GM12865 (cell line): Measurements from ENCODE around the gene DDTL.

ENCODE experiments used
- DNase-seq: peaks from one replicate; pipeline ENCODE4 v3.0.0; 2010; ENCODE audit warnings: low read depth
- H3K4me3 ChIP-seq: 2 replicates; pipeline ENCODE4 v1.5.1; 2011; ENCODE audit warnings: mild to moderate bottlenecking, low read depth, low read length, control low read depth
- TF ChIP-seq, protein P1 (sequence below): IDR thresholded peaks from 2 replicates; pipeline ENCODE4 v1.5.1; 2011; ENCODE audit warnings: low read length, control low read depth, low read depth, inconsistent platforms; ENCODE audit not compliant: insufficient read depth; ENCODE audit errors: missing control alignments

DDTL gene

DNA sequence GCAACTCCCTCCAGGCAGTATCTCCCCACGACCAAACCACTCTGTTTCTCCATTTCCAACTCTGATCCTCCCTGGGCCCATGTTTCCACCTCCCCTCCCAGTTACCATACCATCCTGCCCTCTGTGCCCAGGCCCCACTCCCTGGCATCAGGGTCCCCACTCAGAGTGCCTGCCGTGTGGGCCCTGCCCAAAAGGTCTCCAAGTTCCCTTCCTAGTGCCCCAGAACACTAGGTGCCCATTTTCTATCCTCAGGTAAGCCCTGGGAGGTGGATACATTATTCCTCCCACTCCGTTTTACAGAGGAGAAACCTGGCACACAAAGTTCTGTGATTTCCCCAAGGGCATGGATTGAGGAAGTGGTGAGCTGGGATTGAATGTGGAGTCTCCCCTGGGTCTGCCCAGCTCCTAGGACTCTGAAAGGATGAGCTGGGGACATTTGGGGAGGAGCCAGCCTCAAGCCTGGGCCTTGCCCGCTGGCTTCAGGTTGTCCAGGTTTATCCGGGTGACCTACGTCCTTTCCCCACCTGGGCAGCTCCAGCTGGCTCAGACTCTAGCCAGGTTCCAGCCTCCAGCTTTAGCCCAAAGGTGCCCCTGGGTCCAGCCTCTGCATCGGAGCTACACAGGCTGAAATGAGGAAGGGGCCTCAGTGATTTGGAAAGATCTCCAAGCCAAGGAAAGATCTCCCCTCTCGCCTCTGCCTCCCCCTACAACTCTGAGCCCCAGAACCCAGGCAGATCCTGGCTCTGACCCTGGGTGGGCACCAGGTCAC, 40.7 kb downstream of the DDTL start:
- no peak overlapping the region for H3K4me3 ChIP-seq
- no peak for DNase-seq
- TF ChIP-seq, protein P1, sequence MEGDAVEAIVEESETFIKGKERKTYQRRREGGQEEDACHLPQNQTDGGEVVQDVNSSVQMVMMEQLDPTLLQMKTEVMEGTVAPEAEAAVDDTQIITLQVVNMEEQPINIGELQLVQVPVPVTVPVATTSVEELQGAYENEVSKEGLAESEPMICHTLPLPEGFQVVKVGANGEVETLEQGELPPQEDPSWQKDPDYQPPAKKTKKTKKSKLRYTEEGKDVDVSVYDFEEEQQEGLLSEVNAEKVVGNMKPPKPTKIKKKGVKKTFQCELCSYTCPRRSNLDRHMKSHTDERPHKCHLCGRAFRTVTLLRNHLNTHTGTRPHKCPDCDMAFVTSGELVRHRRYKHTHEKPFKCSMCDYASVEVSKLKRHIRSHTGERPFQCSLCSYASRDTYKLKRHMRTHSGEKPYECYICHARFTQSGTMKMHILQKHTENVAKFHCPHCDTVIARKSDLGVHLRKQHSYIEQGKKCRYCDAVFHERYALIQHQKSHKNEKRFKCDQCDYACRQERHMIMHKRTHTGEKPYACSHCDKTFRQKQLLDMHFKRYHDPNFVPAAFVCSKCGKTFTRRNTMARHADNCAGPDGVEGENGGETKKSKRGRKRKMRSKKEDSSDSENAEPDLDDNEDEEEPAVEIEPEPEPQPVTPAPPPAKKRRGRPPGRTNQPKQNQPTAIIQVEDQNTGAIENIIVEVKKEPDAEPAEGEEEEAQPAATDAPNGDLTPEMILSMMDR: no peak

DNA sequence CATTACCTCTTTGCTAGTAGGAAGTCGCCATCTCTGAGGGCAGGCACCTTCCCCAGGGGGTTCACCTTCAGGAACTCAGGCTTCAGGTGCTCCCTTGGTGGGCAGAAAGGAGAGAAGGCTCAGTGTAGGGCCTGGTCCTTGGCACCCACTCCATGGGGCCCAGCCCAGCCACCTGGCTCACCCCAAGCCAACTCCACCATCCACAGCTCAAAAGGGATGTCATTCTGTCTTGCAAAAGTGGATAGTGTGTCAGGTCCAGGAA, 41.3 kb downstream of the DDTL start:
- H3K4me3 ChIP-seq: no peak overlapping the region
- TF ChIP-seq, protein P1: no peak
- DNase-seq: no peak

DNA sequence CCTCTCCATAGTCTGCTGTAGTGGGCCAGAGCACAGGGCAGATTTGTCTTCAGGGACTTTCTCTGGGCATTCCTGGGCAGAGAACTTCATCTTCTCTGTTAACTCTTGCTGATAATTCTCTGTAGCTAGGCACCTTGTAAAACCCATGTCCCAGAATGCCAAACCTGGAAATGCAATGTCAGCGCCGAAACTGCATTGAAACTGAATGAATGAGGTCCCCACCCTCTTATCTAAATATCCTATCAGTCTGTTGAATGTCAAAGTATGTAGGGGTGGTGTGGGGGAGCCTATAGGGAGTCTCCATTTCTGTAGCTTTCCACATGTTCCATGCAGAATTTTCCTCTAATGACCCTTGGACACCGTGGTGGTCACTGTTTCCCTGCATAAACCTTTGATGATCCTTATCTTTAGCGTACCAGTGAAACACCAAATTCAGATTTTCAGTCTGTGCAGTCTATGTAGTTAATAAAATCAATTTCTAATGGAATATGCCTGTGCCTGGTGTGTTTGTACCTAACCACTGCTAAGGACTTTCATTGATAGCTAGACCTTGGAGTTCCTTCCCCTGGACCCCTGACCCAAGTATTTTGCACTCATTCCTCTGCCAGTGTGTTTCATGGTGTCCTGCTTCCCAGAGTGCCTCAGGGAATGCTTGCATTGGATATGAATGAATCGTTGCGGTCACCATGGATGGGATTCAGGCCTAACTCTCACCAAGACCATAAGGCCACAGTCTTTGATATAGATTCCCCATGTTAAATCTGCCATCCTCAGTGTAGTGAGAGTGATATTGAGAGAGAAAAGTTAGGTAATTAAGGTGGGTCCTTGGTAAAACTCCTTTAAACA, 41.9 kb downstream of the DDTL start:
- H3K4me3 ChIP-seq: no peak overlapping the region
- TF ChIP-seq, protein P1: no peak
- no peak for DNase-seq

DNA sequence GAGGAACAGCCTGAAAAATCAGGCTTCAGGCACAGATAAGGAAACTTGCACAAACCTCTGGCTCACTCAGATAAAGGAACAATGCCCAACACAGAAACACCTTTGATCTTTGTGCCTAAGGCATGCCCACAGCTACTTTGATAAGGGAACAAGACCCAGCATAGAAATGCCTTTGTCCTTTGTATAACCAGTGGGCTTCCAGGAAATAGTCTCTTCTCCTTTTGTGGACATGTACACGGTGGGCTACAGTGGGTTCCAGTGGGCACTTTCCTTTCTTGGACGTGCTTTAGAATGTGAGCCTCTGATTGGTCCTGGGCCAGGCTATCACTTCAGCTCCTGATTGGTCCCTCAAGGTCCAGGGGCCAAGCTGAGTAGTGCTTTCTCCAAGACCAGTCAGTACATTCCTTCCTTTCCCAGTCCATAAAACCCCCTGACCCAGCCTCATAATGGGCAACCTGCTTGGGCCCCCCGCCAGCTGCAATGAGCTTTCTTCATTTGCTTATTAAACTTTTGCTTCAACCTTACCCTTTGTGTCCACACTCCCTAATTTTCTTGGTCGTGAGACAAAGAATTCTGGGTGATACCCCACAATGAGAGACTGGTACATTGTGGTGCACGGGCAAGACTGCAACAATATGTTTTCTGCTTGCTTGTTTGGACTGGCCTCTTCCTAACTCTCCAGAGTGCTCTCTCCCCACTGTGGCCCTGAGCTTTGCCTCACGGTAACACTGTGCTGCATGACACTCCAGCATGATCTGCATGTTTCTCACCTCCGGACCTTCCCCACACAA, 42.7 kb downstream of the DDTL start:
- H3K4me3 ChIP-seq: no peak overlapping the region
- no peak for DNase-seq

DNA sequence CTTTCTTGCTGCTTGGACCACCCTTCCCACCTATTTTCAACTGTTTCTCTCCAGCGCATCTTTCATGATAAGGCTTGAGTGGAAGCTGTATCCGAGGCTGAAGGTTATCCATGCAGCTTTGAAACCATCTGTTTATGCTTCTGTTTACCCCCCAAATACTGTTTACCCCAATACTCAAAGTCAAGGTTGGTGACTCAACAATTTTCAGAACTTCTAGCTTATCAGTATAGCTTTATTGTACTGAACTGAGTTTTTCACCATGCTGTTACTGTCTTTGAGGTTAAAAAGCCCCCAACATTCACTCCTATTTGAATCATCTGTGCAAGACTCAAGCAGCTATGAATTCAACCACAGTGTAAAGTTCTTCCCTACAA, 43.3 kb downstream of the DDTL start:
- no peak for DNase-seq
- TF ChIP-seq, protein P1: no peak
- no peak overlapping the region for H3K4me3 ChIP-seq

More for the DNA sequence above, 42.7 kb downstream of the DDTL start:
- TF ChIP-seq, protein P1: no peak

DNA sequence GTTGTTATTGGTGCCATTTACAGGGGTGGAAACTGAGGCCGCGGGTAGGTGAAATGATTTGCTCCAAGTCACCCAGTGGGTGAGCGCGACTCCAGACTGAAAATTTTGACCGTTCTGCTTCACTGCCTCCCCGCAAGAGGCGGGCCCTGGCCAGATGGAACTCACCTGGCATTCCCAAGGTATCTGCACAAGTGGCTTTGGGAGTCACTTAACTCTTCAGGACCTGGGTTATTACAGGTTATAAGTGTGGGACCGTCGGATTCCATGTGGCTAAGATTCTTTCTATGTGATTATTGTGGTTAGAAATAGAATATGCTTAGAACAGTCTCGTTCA, 45.0 kb downstream of the DDTL start:
- TF ChIP-seq, protein P1: no peak
- H3K4me3 ChIP-seq: peak overlapping the region; percentile 81
- no peak for DNase-seq
